Measurements from ENCODE around the gene SMAP2. TPM values are rescaled to one million over a fixed set of nuclear protein-coding genes. Genes with fewer than 3 reads are reported as not detected.
"Not testable (repeated sequence)": the region's sequence is repeated elsewhere in the genome, so short reads cannot be mapped to it uniquely, and the experiment has no call there.

SMAP2 gene
- 15.1 TPM for polyA plus RNA-seq (ENCODE audit: insufficient read length)

DNA sequence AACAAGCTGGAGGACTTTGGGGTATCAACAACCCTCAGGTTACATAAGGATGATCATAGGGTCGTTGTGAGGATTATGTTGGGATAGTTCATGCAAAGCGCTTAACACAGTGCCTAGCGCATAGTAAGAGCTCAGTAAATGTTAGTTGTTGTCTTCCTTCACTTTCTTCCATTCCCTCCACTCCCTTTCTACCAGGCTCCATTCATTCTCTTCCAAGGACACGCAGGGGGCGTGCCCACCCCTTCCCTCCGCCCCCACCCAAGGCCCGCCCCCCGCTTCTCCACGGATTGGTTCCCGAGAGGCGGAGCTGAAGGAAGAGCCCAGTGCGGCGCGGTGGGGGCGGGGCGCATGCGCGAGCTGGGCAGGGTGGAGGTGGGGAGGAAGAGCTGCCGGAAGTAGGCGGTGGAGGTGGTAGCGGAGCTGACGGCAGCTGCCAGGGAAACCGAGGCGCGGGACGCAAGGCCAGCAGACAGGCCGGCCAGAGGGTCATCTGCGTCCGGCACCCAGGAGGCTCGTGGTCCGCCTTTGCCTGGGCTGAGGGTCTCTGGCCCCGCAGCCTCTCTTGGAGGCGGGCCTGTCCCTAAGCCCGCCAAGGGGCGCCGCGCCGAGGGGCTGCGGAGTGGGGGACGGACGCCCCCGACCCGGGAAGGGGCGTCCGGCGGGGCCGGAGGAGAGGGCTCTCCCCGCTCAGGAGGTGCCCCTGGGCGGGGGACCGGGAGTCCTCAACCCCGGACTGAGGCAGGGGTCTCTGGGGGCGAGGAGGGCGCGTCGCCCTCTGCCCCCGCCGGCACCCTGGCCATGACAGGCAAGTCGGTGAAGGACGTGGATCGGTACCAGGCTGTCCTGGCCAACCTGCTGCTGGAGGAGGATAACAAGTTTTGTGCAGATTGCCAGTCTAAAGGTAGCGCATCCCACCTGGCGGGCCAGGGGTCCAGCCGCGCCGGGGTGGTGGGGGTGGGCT lies at the start of gene SMAP2:
Gene SMAP2, plus strand, starts transcription at position 405 of the 961 bp plus-strand sequence. Its CDS starts 394 bp downstream, at position 799.
- peak; percentile 64 for DNase-seq (ENCODE audit: low read depth)

DNA sequence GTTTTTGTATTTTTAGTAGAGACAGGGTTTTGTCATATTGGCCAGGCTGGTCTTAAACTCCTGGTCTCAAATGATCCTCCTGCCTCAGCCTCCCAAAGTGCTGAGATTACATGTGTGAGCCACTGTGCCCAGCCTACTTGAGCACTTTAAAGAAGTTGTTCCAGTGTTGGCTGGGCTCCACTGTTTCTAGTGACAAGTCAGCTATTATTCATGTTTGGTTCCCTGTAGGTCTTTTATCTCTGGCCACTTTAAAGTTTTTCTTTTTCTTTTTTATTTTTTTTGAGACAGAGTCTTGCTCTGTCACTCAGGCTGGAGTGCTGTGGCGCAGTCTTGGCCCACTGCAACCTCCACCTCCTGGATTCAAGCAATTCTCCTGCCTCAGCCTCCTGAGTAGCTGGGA lies 42.1 kb upstream of the SMAP2 start:
- DNase-seq (ENCODE audit: low read depth), result not testable (repeated sequence)

- DNase-seq (ENCODE audit: low read depth), result no peak
Measured at GRCh38 chr1:40332695-40333094, 40.8 kb upstream of the SMAP2 start.

GRCh38 chr1:40337443-40337842 lies 36.1 kb upstream of the SMAP2 start:
- no peak for DNase-seq (ENCODE audit: low read depth)

- DNase-seq (ENCODE audit: low read depth), result no peak
Measured at GRCh38 chr1:40338745-40339419, 34.6 kb upstream of the SMAP2 start.

- no peak for DNase-seq (ENCODE audit: low read depth)
Measured at GRCh38 chr1:40339420-40340323, 33.9 kb upstream of the SMAP2 start.

DNA sequence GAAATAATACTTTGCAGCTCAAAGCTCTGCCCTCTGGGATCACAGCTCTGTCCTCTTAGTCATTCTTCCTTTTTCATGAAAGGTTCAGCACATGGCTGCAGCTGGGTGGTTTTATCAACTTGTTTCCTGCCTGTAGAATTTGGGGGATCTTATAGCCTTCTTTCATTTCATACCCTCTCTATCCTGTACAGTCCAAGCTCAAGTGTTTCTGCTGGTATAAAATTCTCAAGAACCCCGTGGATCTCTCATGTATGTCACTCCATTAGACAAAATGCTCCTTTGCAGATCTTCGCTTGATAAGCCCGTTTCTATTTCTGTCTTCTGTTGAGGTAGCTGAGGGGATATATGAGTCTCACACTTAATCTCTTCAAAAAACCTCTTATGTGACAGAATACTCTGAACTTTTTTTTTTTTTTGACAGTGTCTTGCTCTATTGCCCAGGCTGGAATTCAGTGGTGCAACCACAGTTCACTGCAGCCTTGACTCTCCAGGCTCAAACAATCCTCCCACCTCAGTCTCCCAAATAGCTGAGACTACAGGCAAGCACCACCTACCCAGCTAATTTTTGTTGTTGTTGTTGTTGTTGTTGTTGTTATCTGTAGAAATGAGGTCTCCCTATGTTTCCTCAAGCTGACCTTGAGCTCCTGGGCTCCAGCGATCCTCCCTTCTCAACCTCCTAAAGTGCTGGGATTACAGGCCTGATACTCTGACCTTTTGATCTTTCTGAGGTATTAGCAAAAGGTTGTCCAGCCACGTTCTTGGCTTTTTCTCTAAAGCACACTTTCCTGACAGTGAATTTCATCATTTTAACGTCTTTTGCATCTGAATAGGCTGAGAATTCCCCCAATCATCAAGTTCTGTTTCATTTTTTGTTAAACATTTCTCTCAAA lies 31.8 kb upstream of the SMAP2 start:
- DNase-seq (ENCODE audit: low read depth), result no peak

DNA sequence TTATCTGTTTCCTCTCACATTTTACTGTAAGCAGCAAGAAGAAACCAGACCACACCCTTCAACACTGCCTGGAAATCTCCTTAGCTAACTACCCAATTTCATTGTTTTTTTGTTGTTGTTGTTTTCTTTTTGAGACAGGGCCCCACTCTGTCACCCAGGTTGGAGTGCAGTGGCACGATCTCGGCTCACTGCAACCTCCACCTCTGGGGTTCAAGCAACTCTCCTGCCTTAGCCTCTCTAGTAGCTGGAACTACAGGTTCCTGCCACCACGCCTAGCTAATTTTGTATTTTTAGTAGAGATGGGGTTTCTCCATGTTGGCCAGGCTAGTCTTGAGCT lies 31.2 kb upstream of the SMAP2 start:
- DNase-seq (ENCODE audit: low read depth), result not testable (repeated sequence)

- no peak for DNase-seq (ENCODE audit: low read depth)
Measured at GRCh38 chr1:40344597-40344996, 28.9 kb upstream of the SMAP2 start.

- DNase-seq (ENCODE audit: low read depth), result no peak
Measured at GRCh38 chr1:40350391-40350790, 23.1 kb upstream of the SMAP2 start.

GRCh38 chr1:40351124-40351523 lies 22.4 kb upstream of the SMAP2 start:
- DNase-seq (ENCODE audit: low read depth), result no peak

DNA sequence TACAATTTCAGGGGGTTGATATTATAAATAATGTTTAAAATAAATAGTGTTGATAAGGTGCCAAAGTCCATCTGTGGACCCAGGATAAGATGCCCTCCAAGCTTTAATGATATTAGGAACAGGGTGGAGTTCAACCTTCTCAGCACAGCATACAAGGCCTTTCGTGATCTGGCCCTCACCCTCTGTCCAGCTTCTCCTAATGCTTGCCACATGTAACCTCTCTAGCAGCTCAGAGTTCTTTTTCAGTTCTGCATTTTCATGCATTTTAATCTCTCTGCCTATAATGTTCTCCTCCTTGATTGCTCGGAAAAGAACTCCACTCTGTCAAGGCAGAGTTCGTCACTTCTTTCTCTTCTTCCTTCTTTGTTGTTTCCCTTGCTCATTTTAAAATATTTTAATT lies 21.4 kb upstream of the SMAP2 start:
- DNase-seq (ENCODE audit: low read depth), result no peak

- DNase-seq (ENCODE audit: low read depth), result no peak
Measured at GRCh38 chr1:40353082-40353481, 20.4 kb upstream of the SMAP2 start.

DNA sequence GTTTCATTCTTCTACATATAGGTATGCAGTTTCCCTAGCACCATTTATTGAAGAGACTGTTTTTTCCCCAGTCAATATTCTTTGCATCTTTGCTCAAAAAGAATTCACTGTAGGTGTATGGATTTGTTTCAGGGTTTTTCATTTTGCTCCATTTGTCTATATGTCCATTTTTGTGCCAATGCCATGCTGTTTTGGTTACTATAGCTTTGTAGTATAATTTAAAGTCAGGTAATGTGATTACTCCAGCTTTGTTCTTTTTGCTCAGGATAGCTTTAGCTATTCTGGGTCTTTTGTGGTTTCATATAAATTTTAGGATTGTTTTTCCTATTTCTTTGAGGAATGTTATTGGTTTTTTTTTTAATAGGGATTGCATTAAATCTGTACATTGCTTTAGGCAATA lies 15.9 kb upstream of the SMAP2 start:
- no peak for DNase-seq (ENCODE audit: low read depth)

GRCh38 chr1:40360631-40361030 lies 12.9 kb upstream of the SMAP2 start:
- no peak for DNase-seq (ENCODE audit: low read depth)

- no peak for DNase-seq (ENCODE audit: low read depth)
Measured at GRCh38 chr1:40361201-40361600, 12.3 kb upstream of the SMAP2 start.

DNA sequence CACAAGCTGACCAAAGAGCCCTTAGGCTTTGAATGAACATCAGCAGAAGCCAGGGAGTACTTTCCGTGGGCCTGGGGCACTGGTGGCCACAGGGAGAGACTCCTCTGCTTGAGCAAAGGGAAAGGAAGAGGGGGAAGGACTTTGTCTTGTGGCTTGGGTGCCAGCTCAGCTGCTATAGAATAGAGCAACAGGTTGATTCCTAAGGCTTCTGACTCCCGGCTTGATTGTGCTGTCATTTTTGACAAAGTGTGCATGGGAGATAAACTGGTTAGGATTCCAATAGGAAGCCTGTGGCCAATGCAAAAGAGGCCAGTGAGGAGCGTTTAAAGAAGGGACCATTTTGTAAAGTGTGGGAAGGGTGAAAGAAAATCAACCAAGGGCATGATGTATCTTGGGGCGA lies 11.9 kb upstream of the SMAP2 start:
- no peak for DNase-seq (ENCODE audit: low read depth)

- DNase-seq (ENCODE audit: low read depth), result no peak
Measured at GRCh38 chr1:40362199-40362598, 11.3 kb upstream of the SMAP2 start.

DNA sequence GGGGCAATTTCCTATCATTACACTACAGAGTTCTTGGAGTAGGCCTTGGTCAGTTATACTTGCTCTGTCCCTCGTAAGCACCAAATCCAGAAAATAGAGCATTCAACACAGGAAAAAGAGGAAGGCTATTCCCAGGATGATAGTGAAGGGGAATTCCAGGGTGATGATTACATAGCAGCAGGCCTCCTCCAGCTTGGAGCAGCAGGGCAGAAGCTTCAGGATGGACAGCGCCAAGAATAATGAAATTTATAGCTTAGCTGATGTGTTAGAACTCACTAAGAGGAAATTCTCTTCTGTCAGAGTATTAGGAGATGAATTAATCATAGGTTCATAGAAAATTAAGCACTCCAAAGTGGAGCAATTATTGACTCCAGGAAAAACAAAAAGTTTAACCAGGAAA lies 10.8 kb upstream of the SMAP2 start:
- no peak for DNase-seq (ENCODE audit: low read depth)

DNA sequence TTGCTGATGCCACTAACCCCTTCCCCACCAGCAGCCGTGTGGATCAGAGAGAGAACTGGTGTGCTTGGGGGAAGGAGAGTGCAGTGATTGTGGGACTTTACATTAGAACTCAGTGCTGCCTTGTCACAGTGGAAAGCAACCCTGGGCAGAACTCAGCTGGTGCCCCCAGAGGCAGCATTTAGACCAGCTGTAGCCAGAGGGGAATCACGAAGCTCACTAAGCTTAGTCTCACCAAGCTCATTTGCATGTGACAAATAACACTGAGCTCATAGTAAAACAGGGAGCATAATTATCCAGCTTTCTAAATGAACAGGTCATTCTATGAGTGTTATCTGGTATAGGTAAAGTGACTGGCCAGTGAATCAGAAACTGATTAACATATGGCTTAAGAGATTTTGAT lies 9.8 kb upstream of the SMAP2 start:
- no peak for DNase-seq (ENCODE audit: low read depth)

DNA sequence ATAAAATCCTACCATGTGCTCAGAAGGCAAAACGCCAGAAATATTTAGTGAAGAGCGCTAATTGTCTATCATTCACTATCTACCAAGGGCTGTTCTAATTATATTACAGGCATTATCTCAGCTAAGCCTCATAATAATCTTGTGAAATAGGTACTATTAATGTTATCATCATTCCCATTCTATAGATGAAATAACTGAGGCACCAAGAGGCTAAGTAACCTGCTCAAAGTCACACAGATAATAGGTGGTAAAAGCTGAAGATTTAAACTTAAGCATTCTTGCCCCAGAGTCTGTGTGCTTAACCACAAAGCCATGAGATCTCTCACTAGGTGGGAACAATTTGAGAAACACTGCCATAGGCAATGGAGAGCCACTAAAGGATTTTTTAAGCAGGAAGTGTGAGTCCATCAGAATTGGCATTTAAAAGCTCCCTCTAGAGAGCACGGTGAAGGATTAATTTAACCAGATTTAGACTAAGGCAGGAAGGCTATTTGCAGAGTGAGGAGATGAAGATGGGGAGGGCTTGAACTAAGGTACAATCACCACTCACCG lies 1.7 kb upstream of the SMAP2 start:
- no peak for DNase-seq (ENCODE audit: low read depth)
